Measurements from ENCODE around the gene EEFSEC.

EEFSEC gene

GRCh38 chr3:128275316-128276145 is 122.2 kb downstream of the EEFSEC start:
- no peak for DNase-seq

GRCh38 chr3:128276146-128276435 is 122.8 kb downstream of the EEFSEC start:
- no peak for DNase-seq

DNA sequence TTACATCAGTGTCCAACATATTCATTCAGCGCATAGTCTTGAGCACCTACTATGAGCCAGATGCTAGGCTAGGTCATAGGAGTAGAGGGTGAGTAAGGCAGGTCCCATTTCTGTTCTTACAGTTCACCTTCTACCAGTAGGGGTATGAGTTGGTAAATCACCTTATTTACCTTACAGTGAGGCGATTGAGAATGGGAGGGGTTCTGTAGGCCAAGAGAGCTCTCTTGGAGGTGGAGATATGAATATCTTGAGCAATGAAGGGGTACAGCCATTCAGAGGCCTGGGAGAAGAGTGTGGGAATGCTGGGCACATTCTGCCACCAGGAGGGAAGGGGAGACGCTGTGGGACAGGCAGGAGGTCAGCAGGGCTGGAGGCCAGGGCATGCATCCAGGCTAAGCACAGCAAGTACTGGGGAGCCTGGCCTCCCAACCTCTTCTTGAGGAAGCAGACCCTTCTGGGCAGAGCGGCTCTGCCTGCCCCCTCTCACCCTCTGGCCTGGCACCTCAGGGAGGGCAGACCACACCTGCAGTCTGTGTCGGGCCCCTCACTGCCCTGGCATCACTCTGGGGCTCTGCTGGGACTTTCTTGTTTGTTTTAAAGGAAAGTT is 123.4 kb downstream of the EEFSEC start:
- no peak for DNase-seq

DNA sequence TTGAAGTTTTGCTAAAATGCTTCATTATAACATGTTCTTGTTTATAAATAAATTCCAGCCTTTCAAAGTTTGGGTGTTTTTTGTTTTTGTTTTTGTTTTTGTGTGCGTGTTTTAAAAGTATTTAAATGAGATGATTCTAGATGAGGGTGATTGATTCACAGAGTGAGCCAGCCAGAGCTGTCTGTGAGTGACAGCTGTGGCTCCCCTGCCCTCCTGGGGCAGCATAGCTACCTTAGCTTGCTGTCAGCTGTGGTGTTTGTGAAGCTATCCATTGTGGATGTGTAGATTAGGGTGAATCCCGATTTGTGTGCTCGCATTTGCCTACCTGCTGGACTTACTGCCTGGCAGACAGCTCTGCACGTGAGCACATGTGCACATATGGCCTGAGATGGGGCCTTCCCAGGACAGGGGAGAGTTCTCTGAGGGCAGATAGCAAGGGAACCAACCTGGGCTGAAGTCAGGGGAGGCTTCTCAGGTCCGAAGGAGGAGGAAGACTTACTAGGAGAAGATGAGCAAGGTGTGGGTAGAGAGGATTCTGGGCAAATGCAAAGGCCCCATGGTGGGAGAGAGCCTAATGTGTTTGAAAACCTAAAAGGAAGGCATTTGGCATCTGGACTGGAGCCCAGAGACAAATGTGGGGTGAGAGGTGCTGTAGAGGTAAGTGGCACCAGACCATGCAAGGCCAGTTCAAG is 124.2 kb downstream of the EEFSEC start:
- DNase-seq, result no peak

DNA sequence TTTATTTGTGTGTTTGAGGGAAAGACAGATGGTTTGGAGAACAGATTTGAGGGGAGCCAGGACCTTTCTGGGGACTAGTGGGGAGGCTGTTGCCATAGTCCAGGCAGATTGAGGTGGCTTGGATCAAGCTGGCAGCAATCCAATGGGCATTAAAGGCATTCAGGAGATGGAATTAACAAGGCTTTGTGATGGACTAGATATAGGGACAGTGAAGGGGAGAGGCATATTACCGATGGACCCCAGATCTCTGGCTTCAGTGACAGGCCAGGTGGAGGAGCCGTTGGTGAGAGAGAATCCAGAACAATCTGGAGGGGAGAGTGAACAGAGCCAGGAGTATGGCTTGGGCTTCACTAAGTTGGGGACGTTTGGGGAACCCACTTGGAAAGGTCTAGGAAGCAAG is 124.8 kb downstream of the EEFSEC start:
- DNase-seq, result no peak

DNA sequence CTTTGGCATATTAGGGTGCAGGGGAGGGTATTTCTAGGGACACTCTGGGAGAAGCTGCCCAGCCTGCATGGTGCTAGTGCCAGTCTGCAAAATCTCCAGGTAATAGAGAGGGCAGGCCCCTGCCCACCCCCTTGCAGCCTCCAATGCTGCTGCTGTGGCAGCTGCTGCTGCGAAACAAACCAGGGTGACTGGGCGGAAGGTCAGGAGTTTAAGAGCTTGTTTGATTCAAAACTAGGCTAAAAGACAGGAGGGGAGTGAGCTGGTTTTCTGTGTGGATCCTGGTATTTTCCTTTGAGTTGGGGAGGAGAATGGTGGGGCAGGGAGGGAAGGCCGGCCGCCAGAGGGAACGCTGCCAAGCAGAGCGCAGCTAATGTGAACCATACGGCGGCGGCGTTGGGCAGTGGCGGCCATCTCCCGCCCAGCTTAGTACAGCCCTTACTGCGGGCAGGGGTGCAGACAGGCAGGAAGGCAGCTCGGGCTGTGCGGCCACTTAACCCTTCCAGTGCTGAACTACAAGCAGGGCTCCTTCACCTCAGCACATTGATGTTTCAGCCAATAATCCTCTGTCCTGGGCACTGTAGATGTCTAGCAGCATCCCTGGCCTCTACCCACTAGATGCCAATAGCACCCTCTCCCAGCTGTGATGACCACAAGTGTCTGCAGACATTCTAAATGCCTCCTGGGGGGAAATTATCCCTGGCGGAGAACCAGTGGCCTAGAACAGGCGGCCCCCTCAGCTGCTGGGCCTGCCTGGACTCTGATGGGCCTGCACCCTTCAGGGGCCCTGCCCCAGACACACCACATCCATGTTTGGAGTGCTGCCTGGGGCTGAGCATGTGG is 125.7 kb downstream of the EEFSEC start:
- DNase-seq, result no peak

- no peak for DNase-seq
Measured at GRCh38 chr3:128279601-128279880, 126.3 kb downstream of the EEFSEC start.

DNA sequence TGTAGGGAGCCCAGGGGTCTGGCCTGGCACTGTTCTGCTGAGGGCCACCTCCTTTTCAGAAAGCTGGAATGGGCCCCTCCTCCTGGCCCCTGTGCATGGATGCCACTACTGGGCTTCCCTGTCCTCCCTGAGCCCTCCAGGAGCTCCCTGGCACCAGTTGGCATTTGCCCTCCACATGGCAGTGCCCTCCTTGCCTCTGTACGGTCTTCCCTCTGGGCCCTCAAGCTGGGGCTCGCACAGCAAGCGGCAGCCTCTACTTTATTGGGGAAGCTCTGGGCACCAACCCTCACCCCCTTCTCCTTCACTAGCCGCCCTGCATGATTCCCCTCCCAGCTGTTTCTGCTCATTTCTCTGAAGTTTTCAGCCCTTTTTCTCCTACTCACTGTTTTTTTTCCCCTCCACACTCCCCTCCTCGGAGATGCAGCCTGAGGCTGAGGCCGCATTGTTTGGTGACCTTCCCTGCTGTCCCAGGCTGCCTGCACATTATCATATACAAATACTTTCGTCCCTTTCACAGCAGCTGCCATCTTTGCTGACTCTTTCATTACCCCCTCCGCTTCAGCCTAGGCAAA is 127.3 kb downstream of the EEFSEC start:
- no peak for DNase-seq

- DNase-seq, result no peak
Measured at GRCh38 chr3:128281056-128281455, 127.8 kb downstream of the EEFSEC start.

DNA sequence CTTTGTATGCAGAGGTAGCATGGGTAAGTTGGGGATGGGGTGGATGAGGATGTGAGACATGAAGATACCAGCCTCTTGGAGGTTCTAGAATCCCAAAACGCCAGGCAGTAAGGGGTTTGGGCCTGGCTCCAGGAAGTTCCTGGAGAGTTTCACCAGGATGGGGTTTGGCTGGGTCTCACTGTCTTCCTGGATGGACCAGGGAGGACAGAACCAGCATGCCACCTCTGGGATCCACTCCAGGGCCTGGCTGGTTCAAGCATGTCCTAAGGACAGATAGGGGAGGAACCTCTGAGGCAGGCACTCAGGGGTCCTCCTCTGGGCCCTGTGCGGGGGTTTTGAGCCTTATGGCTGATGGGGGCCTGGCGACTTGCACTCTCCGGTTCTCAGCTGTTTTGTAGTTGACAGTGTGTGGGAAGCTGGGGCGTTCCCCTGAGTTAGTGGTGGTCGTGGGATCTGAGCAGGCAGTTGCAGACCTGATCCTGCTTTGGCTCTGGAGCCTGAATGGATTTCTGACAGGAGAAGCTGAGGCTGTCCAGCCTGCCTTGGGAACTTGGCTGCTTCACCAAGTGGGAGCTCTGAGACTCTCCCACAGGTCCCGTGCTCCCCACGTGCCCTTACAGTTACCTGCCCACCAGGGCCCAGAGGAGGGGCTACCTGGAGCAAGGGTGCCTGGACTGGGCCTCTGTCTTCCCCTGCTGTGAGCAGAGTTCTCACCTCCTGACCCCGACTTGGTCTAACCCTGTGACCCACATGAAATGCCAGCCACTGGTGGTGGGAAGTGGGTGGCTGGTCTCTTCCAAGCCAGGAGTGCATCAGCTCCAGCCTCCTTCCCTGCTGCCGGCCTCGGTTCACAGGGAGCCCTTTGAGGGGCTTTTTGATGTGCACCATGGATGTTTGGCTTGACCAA is 128.4 kb downstream of the EEFSEC start:
- no peak for DNase-seq

DNA sequence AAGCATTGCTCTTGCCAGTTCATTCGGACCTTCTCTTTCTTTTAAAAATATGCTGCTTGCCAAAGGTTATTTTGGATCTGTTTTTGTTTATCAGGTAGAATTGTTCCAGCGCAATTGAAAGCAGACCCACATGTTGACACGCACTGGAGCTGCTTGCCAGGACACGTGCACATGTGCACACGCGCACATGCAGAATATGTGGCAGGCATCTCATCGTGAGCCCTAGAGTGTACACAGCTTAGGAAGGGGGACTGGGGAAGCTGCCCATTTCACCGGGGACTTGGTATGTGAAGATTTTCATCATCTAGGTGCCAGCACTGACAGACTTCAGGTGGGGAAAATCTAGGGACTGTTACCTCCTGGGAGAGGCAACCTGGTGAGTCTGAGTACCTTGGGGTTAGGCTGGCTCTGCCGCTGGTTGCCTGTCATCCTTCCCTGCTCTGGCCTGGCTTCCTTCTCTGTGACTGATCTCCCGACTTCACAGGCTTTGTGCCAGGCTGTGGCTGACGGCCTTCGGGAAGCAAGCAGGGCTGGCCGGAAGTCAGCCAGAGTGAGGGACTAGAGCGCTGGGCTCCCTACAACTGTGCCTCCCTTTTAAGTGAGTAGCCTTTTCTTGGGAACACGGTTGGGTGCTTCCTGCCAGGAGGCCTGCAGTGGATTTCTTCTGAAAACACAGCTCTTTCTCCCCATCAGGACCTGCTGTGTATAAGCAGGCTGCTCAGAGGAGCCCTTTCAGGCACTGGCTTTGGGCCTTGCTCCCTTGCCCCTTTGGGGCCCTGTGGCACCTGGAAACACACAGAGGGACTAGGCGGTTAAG is 129.3 kb downstream of the EEFSEC start:
- no peak for DNase-seq

DNA sequence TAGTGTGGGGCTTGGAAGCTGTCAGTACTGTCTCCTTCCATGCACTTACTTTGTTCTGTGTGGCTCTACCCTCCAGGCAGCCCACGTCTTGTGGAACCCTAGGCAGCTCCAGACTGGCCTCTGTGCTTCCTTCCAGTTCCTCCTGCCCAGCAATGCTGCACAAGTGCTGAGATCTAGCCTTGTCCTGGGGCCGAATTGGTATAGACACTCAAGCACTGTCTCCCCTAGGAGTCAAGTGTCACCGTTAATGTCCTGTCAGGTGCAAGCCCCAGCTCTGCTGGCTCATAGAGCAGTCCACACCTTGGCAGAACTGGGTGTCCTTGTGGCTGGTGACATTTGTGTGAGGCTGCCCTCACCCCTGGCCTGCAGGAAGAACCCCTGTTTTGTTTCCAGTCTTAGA is 130.1 kb downstream of the EEFSEC start:
- no peak for DNase-seq

GRCh38 chr3:128285042-128285966 is 132.0 kb downstream of the EEFSEC start:
- no peak for DNase-seq

GRCh38 chr3:128285967-128286321 is 132.7 kb downstream of the EEFSEC start:
- no peak for DNase-seq

GRCh38 chr3:128286691-128287090 is 133.4 kb downstream of the EEFSEC start:
- no peak for DNase-seq

DNA sequence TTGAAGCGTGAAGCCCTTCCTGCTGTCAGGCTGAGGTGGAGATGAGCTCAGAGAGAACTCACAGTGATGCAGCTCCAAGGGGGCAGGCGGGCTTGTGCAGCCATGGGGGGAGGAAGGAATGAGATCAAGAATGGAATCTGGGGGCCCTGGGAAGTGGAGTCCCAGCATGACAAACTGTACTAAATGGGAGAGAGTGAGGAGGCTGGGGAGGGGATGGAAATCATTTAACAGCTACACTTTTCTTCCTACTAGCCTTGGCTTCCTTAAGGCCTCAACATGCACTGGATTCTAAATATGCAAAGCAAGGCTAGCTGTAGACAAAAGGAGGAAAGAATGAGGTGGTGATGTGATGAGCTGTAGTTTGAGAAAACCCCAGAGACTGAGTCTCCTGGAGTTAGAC is 133.9 kb downstream of the EEFSEC start:
- no peak for DNase-seq

DNA sequence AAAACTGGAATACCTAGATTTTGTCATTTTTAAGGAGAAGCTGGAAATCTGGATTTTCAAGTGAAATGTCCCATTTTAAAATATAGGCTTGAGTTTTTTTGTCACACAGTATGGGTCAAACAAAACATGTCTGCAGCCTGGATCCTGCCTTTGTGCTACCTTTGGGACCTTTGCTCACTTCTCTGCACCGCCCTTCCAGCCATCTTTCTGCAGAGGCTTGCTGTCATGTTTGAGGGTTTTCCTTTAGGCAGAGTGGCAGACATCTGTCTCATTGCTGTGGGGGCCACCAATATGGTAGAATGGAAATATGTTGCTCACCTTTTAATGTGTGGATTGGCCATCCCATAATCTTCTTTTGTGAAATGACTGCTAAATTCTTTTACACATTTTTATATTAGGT is 136.3 kb downstream of the EEFSEC start:
- DNase-seq, result no peak

GRCh38 chr3:128290484-128290883 is 137.2 kb downstream of the EEFSEC start:
- no peak for DNase-seq

- no peak for DNase-seq
Measured at GRCh38 chr3:128293930-128294329, 140.6 kb downstream of the EEFSEC start.

DNA sequence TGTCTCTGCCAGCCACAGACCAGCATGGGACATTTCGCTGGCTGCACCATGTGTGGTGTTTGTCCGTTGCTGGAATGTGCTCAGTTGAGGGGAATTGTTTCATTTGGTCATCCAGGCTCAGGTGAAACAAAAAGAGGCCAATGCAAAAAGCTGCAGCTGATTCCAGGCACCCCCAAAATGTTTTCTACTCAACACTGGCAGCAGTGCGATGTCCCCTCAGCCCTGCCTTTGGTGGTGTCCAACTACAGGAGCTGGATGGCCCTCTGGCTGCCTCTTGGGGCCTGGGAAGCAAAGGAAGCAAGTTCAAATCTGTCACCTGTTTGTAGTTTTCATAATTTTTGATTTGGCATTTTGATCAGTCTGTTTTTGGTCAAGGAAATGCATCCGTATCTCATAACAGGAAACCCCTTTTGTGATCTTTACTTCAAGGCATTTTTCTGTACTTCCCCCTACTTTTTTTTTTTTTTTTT is 141.8 kb downstream of the EEFSEC start:
- DNase-seq, result no peak
